K562 (cell line): ENCODE data around the gene CTSD. TPM values are rescaled to one million over a fixed set of nuclear protein-coding genes. Genes with fewer than 3 reads are reported as not detected.

Experiments used
- ATF1 ChIP-seq, 2 experiments: fragments of 450-650 bp in 1 of 2; IDR thresholded peaks; 2 replicates each; pipeline ENCODE4 v1.6.1; 2016; ENCODE audit warnings: missing compliant biosample characterization in 1 of 2, missing genetic modification characterization in 1 of 2
- C11orf30 ChIP-seq: fragments of 450-650 bp; IDR thresholded peaks from 2 replicates; pipeline ENCODE4 v1.6.1; 2016; ENCODE audit warnings: low read depth, mild to moderate bottlenecking
- CREB1 ChIP-seq, 2 experiments: sonication (generic) in 1 of 2; formaldehyde crosslinking in 1 of 2; IDR thresholded peaks; 2 replicates each; pipeline versions ENCODE4 v1.6.1 to v1.8.0; 2012 to 2022; ENCODE audit warnings: inconsistent platforms in 1 of 2, mild to moderate bottlenecking in 1 of 2, missing genetic modification reagents in 1 of 2, moderate library complexity in 1 of 2
- ESRRB ChIP-seq: fragments of 250-450 bp; sonication (Bioruptor Pico); IDR thresholded peaks from 2 replicates; pipeline ENCODE4 v1.5.0; 2020; ENCODE audit warnings: mild to moderate bottlenecking, moderate library complexity, borderline replicate concordance
- FOXK2 ChIP-seq, 2 experiments: fragments of 450-650 bp; IDR thresholded peaks in 1 of 2; conservative IDR thresholded peaks in 1 of 2; 2 replicates each; pipeline ENCODE4 v1.6.1; 2016; ENCODE audit warnings: low read depth in 2 of 2, mild to moderate bottlenecking in 1 of 2
- GMEB1 ChIP-seq: fragments of 250-450 bp; sonication (Bioruptor Pico); IDR thresholded peaks from 2 replicates; pipeline ENCODE4 v1.4.0; 2020; ENCODE audit warnings: mild to moderate bottlenecking
- HDAC1 ChIP-seq, 2 experiments: fragments of 450-650 bp; IDR thresholded peaks; 2 replicates each; pipeline ENCODE4 v1.6.1; 2016 to 2017; ENCODE audit warnings: inconsistent platforms in 1 of 2, mild to moderate bottlenecking in 1 of 2, moderate library complexity in 1 of 2
- JUND ChIP-seq, 2 experiments: IDR thresholded peaks; 2 replicates in 1 of 2; 3 replicates in 1 of 2; pipeline ENCODE4 v1.6.1; 2011; ENCODE audit warnings: borderline replicate concordance in 2 of 2, low read depth in 2 of 2, low read length in 2 of 2, improper control_type of control experiment in 1 of 2, missing biosample characterization in 1 of 2, missing genetic modification characterization in 1 of 2, missing genetic modification reagents in 1 of 2
- KDM2B ChIP-seq: fragments of 250-450 bp; sonication (Bioruptor Pico); IDR thresholded peaks from 2 replicates; pipeline ENCODE4 v1.8.0; 2021; ENCODE audit warnings: mild to moderate bottlenecking, moderate library complexity
- KLF13 ChIP-seq: fragments of 450-650 bp; IDR thresholded peaks from 2 replicates; pipeline ENCODE4 v1.6.1; 2016; ENCODE audit warnings: missing genetic modification characterization, low read depth, mild to moderate bottlenecking, missing compliant biosample characterization, moderate library complexity, borderline replicate concordance
- MEIS2 ChIP-seq: fragments of 450-650 bp; IDR thresholded peaks from 2 replicates; pipeline ENCODE4 v1.6.1; 2014; ENCODE audit warnings: mild to moderate bottlenecking; ENCODE audit not compliant: partially characterized antibody
- NR2C1 ChIP-seq, 2 experiments: fragments of 450-650 bp; IDR thresholded peaks; 2 replicates each; pipeline ENCODE4 v1.6.1; 2017; ENCODE audit warnings: mild to moderate bottlenecking in 2 of 2, antibody characterized with exemption in 1 of 2, inconsistent platforms in 1 of 2, missing compliant biosample characterization in 1 of 2, missing genetic modification characterization in 1 of 2
- POLR2G ChIP-seq: fragments of 200-400 bp; formaldehyde crosslinking; IDR thresholded peaks from 2 replicates; pipeline ENCODE4 v1.6.1; 2017; ENCODE audit warnings: low read depth, mild to moderate bottlenecking, antibody characterized with exemption, low read length, moderate library complexity
- RBFOX2 ChIP-seq: fragments of 200-400 bp; formaldehyde crosslinking; IDR thresholded peaks from 2 replicates; pipeline ENCODE4 v1.6.1; 2017; ENCODE audit warnings: low read depth, mild to moderate bottlenecking, low read length, moderate library complexity
- RREB1 ChIP-seq: fragments of 250-450 bp; sonication (Bioruptor Pico); IDR thresholded peaks from 2 replicates; pipeline ENCODE4 v1.4.0; 2020
- STAG1 ChIP-seq: sonication (generic); formaldehyde crosslinking; IDR thresholded peaks from 2 replicates; pipeline ENCODE4 v1.5.0; 2020; ENCODE audit warnings: missing genetic modification reagents, borderline replicate concordance
- ZNF217 ChIP-seq: sonication (generic); formaldehyde crosslinking; IDR thresholded peaks from 2 replicates; pipeline ENCODE4 v1.8.0; 2022; ENCODE audit warnings: mild to moderate bottlenecking, missing genetic modification reagents
- ZNF436 ChIP-seq: fragments of 250-450, 450-650 bp; sonication (Bioruptor Pico); formaldehyde crosslinking; IDR thresholded peaks from 2 replicates; pipeline ENCODE4 v1.7.0; 2020; ENCODE audit warnings: mild to moderate bottlenecking
- polyA plus RNA-seq, 8 experiments: library from polyadenylated mRNA; depleted of rRNA in 4 of 8; stranded (reverse) in 5 of 8; unstranded in 3 of 8; fragments of >200 nt; fragmentation: Nextera tagmentation in 2 of 8; fragmentation: Illumina TruSeq in 1 of 8; extraction: Ambion mirVana in 2 of 8; extraction: Trizol in 1 of 8; gene quantifications; 2 replicates each; pipeline versions ENCODE4 v1.2.1 to v1.2.3, GENCODE V29; 2011 to 2014; ENCODE audit warnings: inconsistent platforms in 1 of 8, missing spikeins in 1 of 8
- total RNA-seq, 7 experiments: library from RNA; depleted of rRNA in 6 of 7; stranded (reverse); fragments of >200 nt in 6 of 7; fragmentation: Illumina TruSeq in 2 of 7; extraction: Trizol in 2 of 7; gene quantifications; 2 replicates each; pipeline versions ENCODE4 v1.2.1 to v1.2.3, GENCODE V29; 2011 to 2021; ENCODE audit warnings: low replicate concordance in 1 of 7

CTSD gene
- total and polyA plus RNA-seq, 9 of the 15 experiments (the other 6 are each of a cell fraction or from before 2014, with no cell fraction given): 1.0 to 112 (median 40.9) TPM

GRCh38 chr11:1763796-1764661, at the start of gene CTSD (continued):
- TF ChIP-seq RBFOX2 (peak; percentile 66), ATF1 (CRISPR knock-in tag; IDR thresholded peaks at IDR 0.05) (no peak), ATF1 (tag; IDR thresholded peaks at IDR 0.05) (peak; percentile 22), CREB1 (IDR thresholded peaks at IDR 0.05) (peak; percentile 60; the same call in 1 of the 2 replicates), CREB1 (CRISPR knock-in tag; IDR thresholded peaks at IDR 0.05) (peak; percentile 70; the same call in 1 of the 2 replicates), KDM2B (CRISPR knock-in tag) (peak; percentile 74; the same call in 1 of the 2 replicates), NR2C1 (IDR thresholded peaks at IDR 0.05) (no peak), NR2C1 (tag; IDR thresholded peaks at IDR 0.05) (no peak), STAG1 (0 out of 2 replicates have a peak, but pooled peaks have one; percentile 29), ZNF217 (CRISPR knock-in tag) (no peak), ESRRB (CRISPR knock-in tag) (no peak), JUND (IDR thresholded peaks at IDR 0.05; ENCODE audit: borderline replicate concordance, low read depth, low read length) (peak; percentile 51; the same call in 1 of the 2 replicates), JUND (tag; IDR thresholded peaks at IDR 0.05; ENCODE audit: borderline replicate concordance, low read depth, low read length) (no peak), HDAC1 (IDR thresholded peaks at IDR 0.05) (peak in 1 of 2 experiments; percentile 87; a peak in 2 of 4 replicates), FOXK2 (conservative IDR thresholded peaks at IDR 0.05 in 1 of 2, IDR thresholded peaks at IDR 0.05 in 1 of 2; ENCODE audit: low read depth in 2 of 2) (peak; percentile 17 to 54; a peak in 2 of 4 replicates), RREB1 (CRISPR knock-in tag) (0 out of 2 replicates have a peak, but pooled peaks have one; percentile 27), POLR2G (peak; percentile 69), MEIS2 (peak; percentile 36), KLF13 (tag) (0 out of 2 replicates have a peak, but pooled peaks have one; percentile 18), GMEB1 (CRISPR knock-in tag) (peak; percentile 72), C11orf30 (peak; percentile 77), ZNF436 (CRISPR knock-in tag) (peak; percentile 80)
